OCI-LY1 (cell line): ENCODE results near the gene LRRC8E.

ENCODE experiments used
- EZH2 ChIP-seq: fragments of 200-600 bp; sonication (generic), shearing (Covaris generic); IDR thresholded peaks from 2 replicates; pipeline ENCODE4 v1.8.0; 2017; ENCODE audit warnings: borderline replicate concordance, mixed run types, mild to moderate bottlenecking, antibody characterized with exemption, low read length, moderate library complexity, mixed read lengths
- TF ChIP-seq, protein P1 (sequence below): fragments of 200-600 bp; sonication (generic), shearing (Covaris generic); IDR thresholded peaks from 2 replicates; pipeline ENCODE4 v1.5.1; 2017; ENCODE audit warnings: mild to moderate bottlenecking, antibody characterized with exemption, low read length, moderate library complexity, mixed read lengths

DNA sequence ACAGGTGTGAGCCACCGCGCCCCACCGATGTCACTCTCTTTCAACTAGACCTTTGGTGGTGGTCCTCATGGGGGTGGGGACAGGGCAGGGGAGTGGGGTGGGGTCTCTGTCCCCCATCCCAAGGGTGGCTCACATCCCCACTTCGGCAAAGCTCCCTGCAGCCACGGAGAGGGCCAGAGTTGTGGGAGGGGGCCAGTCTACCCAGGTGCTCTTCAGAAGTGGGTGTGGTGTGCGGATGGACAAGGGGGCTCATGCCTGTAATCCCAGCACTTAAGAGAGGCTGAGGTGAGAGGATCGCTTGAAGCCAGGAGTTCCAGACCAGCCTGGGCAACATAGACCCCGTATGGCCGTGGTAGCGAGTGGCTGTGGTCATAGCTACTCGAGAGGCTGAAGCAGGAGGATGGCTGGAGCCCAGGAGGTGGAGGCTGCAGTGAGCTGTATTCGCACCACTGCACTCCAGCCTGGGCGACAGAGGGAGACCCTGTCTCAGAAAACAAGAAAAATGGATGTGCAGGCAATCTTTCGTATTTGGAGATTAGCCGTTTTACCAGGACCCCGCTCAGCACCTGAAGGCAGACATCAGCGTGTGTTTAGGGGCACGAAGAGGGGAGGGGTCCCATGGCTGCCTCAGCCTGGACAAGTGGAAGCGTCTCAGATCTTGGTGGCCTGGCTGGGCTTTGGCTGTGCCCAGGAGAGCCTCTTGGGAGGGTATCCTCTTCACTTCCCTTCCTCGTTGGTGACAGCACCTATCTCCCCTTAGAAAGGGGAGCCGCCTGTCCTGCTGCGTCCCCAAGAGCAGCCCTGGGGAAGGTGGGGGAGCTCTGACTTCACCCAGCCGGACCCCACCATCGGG, 27.2 kb downstream of the LRRC8E start:
- TF ChIP-seq, protein P1, sequence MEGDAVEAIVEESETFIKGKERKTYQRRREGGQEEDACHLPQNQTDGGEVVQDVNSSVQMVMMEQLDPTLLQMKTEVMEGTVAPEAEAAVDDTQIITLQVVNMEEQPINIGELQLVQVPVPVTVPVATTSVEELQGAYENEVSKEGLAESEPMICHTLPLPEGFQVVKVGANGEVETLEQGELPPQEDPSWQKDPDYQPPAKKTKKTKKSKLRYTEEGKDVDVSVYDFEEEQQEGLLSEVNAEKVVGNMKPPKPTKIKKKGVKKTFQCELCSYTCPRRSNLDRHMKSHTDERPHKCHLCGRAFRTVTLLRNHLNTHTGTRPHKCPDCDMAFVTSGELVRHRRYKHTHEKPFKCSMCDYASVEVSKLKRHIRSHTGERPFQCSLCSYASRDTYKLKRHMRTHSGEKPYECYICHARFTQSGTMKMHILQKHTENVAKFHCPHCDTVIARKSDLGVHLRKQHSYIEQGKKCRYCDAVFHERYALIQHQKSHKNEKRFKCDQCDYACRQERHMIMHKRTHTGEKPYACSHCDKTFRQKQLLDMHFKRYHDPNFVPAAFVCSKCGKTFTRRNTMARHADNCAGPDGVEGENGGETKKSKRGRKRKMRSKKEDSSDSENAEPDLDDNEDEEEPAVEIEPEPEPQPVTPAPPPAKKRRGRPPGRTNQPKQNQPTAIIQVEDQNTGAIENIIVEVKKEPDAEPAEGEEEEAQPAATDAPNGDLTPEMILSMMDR: no peak
- TF ChIP-seq EZH2: no peak
